Neural cell (in vitro differentiated cells): ENCODE results near the gene STXBP4.

ENCODE experiments used
- EZH2 ChIP-seq: fragments of 200-600, 300-800 bp; shearing (Covaris generic), sonication (generic); IDR thresholded peaks from 2 replicates; pipeline ENCODE4 v1.6.1; 2014; ENCODE audit warnings: antibody characterized with exemption, low read length, borderline replicate concordance, mild to moderate bottlenecking; ENCODE audit not compliant: insufficient read depth, poor library complexity, severe bottlenecking
- POLR2AphosphoS5 ChIP-seq: IDR thresholded peaks from 2 replicates; pipeline ENCODE4 v1.6.1; 2012
- RAD21 ChIP-seq: fragments of 450-650 bp; conservative IDR thresholded peaks from 2 replicates; pipeline ENCODE4 v1.6.1; 2014; ENCODE audit warnings: antibody characterized with exemption, mild to moderate bottlenecking, moderate library complexity
- SMC3 ChIP-seq: fragments of 450-650 bp; conservative IDR thresholded peaks from 2 replicates; pipeline ENCODE4 v1.6.1; 2014; ENCODE audit warnings: antibody characterized with exemption, mild to moderate bottlenecking, moderate library complexity; ENCODE audit not compliant: poor library complexity
- TAF1 ChIP-seq: IDR thresholded peaks from 2 replicates; pipeline ENCODE4 v1.6.1; 2012; ENCODE audit warnings: low read depth
- TF ChIP-seq, protein P1 (sequence below): fragments of 450-650 bp; IDR thresholded peaks from 2 replicates; pipeline ENCODE4 v1.5.1; 2014; ENCODE audit warnings: antibody characterized with exemption, mild to moderate bottlenecking, moderate library complexity; ENCODE audit not compliant: poor library complexity, severe bottlenecking
- TF ChIP-seq, protein P2 (sequence below): IDR thresholded peaks from 2 replicates; pipeline ENCODE4 v1.6.1; 2012; ENCODE audit warnings: borderline replicate concordance

DNA sequence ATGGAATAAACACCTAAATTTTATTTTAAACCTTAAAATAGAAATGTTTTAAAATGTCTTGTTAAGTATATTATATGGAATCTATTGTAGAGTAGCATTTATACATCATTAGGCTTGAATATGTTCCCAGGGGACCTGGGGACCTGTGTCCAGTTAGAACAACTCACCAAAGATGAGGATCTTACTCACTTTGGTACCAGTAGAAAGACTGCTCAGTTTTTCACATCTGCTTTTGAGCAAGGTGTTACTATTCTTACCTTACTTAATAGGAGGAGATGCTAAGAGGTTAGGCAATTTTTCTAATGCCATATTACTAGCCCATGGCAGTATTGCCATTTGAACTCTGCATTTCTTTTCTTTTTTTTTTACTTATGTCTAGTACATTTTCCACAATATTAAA is 14.7 kb downstream of the STXBP4 start:
- TF ChIP-seq, protein P1, sequence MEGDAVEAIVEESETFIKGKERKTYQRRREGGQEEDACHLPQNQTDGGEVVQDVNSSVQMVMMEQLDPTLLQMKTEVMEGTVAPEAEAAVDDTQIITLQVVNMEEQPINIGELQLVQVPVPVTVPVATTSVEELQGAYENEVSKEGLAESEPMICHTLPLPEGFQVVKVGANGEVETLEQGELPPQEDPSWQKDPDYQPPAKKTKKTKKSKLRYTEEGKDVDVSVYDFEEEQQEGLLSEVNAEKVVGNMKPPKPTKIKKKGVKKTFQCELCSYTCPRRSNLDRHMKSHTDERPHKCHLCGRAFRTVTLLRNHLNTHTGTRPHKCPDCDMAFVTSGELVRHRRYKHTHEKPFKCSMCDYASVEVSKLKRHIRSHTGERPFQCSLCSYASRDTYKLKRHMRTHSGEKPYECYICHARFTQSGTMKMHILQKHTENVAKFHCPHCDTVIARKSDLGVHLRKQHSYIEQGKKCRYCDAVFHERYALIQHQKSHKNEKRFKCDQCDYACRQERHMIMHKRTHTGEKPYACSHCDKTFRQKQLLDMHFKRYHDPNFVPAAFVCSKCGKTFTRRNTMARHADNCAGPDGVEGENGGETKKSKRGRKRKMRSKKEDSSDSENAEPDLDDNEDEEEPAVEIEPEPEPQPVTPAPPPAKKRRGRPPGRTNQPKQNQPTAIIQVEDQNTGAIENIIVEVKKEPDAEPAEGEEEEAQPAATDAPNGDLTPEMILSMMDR = no peak
- TF ChIP-seq TAF1 = no peak
- TF ChIP-seq, protein P2, sequence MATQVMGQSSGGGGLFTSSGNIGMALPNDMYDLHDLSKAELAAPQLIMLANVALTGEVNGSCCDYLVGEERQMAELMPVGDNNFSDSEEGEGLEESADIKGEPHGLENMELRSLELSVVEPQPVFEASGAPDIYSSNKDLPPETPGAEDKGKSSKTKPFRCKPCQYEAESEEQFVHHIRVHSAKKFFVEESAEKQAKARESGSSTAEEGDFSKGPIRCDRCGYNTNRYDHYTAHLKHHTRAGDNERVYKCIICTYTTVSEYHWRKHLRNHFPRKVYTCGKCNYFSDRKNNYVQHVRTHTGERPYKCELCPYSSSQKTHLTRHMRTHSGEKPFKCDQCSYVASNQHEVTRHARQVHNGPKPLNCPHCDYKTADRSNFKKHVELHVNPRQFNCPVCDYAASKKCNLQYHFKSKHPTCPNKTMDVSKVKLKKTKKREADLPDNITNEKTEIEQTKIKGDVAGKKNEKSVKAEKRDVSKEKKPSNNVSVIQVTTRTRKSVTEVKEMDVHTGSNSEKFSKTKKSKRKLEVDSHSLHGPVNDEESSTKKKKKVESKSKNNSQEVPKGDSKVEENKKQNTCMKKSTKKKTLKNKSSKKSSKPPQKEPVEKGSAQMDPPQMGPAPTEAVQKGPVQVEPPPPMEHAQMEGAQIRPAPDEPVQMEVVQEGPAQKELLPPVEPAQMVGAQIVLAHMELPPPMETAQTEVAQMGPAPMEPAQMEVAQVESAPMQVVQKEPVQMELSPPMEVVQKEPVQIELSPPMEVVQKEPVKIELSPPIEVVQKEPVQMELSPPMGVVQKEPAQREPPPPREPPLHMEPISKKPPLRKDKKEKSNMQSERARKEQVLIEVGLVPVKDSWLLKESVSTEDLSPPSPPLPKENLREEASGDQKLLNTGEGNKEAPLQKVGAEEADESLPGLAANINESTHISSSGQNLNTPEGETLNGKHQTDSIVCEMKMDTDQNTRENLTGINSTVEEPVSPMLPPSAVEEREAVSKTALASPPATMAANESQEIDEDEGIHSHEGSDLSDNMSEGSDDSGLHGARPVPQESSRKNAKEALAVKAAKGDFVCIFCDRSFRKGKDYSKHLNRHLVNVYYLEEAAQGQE = no peak
- TF ChIP-seq POLR2AphosphoS5 = no peak
- no peak for TF ChIP-seq SMC3
- TF ChIP-seq EZH2 = no peak
- TF ChIP-seq RAD21 = no peak
